Measurements from ENCODE around the gene UTP25.

DNA sequence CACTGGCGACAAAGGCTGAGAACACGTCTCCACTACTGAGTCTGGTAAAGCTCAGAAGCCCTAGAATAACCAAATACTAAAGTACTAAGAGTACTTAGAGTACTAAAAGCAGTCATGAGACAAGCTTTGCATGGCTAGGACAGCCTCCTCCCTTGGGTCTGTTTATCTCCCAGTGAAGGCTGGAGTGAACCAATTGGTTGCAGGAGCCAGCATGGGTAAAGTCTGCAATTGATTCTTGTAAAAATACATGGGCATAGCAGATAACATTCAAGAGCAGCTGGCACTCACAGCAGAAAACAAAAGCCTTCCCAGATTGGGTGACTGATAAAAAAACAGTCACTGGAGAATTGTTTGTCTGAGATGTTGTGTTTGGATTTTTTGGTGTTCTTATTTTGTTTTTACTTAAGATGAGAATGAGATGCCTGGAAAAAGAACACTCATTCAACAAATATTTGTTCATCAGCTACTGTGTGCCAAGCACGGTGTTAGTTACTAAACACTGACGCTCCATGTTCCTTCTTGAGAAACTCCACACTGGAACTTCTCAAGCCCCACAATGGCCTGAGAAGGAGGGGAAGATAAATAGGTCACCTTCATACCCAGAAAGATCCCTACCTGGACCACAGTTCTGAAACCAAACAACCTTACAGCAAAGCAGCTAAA is 25.5 kb upstream of the UTP25 start:
- TF ChIP-seq ZNF565 (CRISPR knock-in tag; conservative IDR thresholded peaks at IDR 0.05; ENCODE audit: low read depth) (no peak), ISL1 (CRISPR knock-in tag; IDR thresholded peaks at IDR 0.05) (no peak), BACH2 (CRISPR knock-in tag; IDR thresholded peaks at IDR 0.05; ENCODE audit: borderline replicate concordance) (no peak), RARB (CRISPR knock-in tag; IDR thresholded peaks at IDR 0.05) (no peak), CSDC2 (CRISPR knock-in tag; IDR thresholded peaks at IDR 0.05) (no peak), ZFP3 (CRISPR knock-in tag; IDR thresholded peaks at IDR 0.05) (no peak), OSR1 (CRISPR knock-in tag; IDR thresholded peaks at IDR 0.05) (no peak), SNAI2 (CRISPR knock-in tag; IDR thresholded peaks at IDR 0.05) (peak; percentile 24; the same call in 1 of the 2 replicates)
- TF ChIP-seq, protein P1, sequence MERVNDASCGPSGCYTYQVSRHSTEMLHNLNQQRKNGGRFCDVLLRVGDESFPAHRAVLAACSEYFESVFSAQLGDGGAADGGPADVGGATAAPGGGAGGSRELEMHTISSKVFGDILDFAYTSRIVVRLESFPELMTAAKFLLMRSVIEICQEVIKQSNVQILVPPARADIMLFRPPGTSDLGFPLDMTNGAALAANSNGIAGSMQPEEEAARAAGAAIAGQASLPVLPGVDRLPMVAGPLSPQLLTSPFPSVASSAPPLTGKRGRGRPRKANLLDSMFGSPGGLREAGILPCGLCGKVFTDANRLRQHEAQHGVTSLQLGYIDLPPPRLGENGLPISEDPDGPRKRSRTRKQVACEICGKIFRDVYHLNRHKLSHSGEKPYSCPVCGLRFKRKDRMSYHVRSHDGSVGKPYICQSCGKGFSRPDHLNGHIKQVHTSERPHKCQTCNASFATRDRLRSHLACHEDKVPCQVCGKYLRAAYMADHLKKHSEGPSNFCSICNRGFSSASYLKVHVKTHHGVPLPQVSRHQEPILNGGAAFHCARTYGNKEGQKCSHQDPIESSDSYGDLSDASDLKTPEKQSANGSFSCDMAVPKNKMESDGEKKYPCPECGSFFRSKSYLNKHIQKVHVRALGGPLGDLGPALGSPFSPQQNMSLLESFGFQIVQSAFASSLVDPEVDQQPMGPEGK (CRISPR knock-in tag; IDR thresholded peaks at IDR 0.05; ENCODE audit: borderline replicate concordance), result no peak
